ENCODE measurements around the gene SHKBP1.
A peak's percentile ranks its signal among the peaks of the same experiment; 100 is the strongest.

The SHKBP1 gene

GRCh38 chr19:40567750-40568494 lies 8.8 kb upstream of the SHKBP1 start:
- TF ChIP-seq, protein P1, sequence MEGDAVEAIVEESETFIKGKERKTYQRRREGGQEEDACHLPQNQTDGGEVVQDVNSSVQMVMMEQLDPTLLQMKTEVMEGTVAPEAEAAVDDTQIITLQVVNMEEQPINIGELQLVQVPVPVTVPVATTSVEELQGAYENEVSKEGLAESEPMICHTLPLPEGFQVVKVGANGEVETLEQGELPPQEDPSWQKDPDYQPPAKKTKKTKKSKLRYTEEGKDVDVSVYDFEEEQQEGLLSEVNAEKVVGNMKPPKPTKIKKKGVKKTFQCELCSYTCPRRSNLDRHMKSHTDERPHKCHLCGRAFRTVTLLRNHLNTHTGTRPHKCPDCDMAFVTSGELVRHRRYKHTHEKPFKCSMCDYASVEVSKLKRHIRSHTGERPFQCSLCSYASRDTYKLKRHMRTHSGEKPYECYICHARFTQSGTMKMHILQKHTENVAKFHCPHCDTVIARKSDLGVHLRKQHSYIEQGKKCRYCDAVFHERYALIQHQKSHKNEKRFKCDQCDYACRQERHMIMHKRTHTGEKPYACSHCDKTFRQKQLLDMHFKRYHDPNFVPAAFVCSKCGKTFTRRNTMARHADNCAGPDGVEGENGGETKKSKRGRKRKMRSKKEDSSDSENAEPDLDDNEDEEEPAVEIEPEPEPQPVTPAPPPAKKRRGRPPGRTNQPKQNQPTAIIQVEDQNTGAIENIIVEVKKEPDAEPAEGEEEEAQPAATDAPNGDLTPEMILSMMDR (IDR thresholded peaks at IDR 0.05) = no peak
- Histone ChIP-seq H3K4me3 (peak overlapping the region; percentile 56), H3K27ac (no peak overlapping the region)
- no peak for DNase-seq (ENCODE audit: low spot score)

DNA sequence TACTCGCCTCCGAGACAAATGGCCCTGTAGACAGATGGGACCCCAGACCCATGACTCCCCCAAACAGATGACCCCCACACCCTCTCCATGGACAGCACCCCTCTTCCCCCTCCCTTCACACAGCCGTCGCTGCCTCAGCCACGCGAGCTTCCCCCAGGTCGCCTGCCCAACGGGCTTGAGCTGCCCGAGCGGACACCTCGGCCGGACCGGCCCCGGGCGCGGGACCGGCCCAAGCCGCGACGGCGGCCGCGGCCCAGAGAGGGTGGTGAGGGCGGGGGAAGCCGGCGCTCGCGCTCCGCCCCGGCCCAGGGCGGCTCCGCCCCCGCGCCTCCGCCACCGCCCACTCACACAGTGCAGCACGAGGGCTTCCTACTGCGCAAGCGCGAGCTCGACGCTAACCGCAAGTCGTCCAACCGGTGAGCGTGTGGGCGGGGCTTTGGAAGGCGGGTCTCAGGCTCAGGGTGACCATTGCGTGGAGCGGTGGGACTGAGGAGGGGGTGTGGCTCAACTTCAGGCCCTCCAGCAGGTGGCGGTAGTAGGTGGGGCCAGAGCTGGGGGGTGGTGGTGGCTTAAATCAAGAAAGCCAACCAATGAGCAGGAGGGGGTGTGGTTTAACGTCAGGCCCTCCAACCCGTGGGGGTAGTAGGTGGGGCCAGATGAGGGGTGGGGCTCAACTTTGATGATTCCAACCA lies 6.2 kb upstream of the SHKBP1 start:
- Histone ChIP-seq H3K4me3 (peak overlapping the region; percentile 74), H3K27ac (peak overlapping the region in 1 of 2 donors; percentile 81)
- peak; percentile 99 for DNase-seq (ENCODE audit: low spot score)
- TF ChIP-seq, protein P1 (IDR thresholded peaks at IDR 0.05) = no peak

GRCh38 chr19:40571005-40571318 lies 5.7 kb upstream of the SHKBP1 start:
- TF ChIP-seq, protein P1 (IDR thresholded peaks at IDR 0.05) = no peak
- Histone ChIP-seq H3K27ac (peak overlapping the region in 1 of 2 donors; percentile 81), H3K4me3 (peak overlapping the region; percentile 74)
- DNase-seq (ENCODE audit: low spot score) = no peak

GRCh38 chr19:40571831-40572495 lies 4.7 kb upstream of the SHKBP1 start:
- no peak overlapping the region for H3K27ac ChIP-seq
- no peak overlapping the region for H3K4me3 ChIP-seq
- TF ChIP-seq, protein P1 (IDR thresholded peaks at IDR 0.05) = no peak
- DNase-seq (ENCODE audit: low spot score) = no peak

DNA sequence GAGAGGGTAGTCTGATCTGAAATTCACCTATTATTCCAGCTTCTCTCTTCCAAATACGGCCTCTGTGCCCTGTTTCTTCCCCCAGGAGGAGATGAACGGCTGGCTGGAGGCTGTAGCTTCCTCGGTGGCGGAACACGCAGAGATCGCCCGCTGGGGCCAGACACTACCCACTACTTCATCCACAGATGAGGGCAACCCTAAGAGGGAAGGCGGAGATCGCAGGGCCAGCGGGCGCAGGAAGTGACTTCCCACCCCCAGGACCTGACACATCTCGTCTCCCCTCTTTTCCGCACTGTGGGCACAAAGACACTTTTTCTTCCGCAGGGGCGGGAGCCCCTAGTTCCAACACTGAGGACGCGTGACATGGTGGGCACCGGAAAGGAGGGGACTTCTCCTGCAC lies 1.3 kb upstream of the SHKBP1 start:
- TF ChIP-seq, protein P1 (IDR thresholded peaks at IDR 0.05) = no peak
- H3K4me3 ChIP-seq = no peak overlapping the region
- no peak for DNase-seq (ENCODE audit: low spot score)
- H3K27ac ChIP-seq = no peak overlapping the region

DNA sequence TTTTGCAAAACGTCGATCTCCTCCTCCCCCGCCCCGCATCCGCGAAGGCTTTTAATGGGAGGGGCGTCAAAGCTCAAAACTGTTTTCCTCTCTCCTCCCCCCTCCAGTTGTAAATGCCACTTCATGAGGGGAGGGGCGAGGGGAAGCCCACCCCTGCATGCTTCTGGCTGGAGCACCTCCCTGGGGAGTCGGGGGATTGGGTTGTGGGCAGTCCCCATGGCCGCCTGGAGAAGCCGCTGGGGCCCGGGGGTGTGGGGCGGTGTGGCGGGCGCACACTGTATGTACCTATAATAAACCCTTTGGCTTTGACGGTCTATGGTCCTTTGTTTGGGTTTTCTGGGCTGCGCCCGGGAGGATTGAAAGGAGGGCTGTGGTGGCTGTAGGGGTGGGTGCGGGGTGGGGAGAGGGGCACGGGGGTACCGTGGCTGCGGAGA lies 505 bp upstream of the SHKBP1 start:
- TF ChIP-seq, protein P1 (IDR thresholded peaks at IDR 0.05) = no peak
- DNase-seq (ENCODE audit: low spot score) = no peak
- peak overlapping the region; percentile 76 to 88 for H3K27ac ChIP-seq

More for the DNA sequence above, 505 bp upstream of the SHKBP1 start:
- peak overlapping the region; percentile 86 for H3K4me3 ChIP-seq
